Tibial nerve (tissue), 3 donors: ENCODE measurements around the gene CNDP1.

ENCODE experiments used
- POLR2A ChIP-seq, 2 donors: fragments of 450-650 bp; IDR thresholded peaks; one replicate each; pipeline ENCODE4 v1.6.1; 2017; ENCODE audit warnings: antibody characterized with exemption in 2 of 2, mild to moderate bottlenecking in 2 of 2, moderate library complexity in 2 of 2
- TF ChIP-seq, protein P1 (sequence below), 5 experiments: fragments of 200-600 bp in 3 of 5; fragments of 450-650 bp in 2 of 5; sonication (generic) in 3 of 5; IDR thresholded peaks; one replicate each; pipeline ENCODE4 v1.5.1; 2016 to 2019; ENCODE audit warnings: antibody characterized with exemption in 5 of 5, mild to moderate bottlenecking in 3 of 5, moderate library complexity in 2 of 5

DNA sequence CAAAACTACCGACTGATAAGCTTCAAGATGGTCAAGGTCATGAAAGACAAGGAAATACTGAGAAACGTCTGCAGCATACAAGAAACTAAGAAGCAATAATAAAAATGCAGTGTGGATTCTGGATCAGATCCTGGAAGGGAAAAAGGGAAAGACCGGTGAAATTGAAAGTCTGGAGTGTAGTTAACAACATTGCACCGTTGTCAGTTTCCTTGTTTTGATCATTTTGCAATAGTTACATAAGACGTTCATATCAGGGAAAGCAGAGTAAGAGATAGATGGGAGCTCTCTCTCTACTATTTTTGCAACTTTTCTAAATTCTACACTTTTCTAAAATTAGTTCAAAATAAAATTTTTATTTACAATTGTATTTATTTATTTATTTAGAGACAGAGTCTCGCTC, 48.3 kb downstream of the CNDP1 start:
- TF ChIP-seq, protein P1, sequence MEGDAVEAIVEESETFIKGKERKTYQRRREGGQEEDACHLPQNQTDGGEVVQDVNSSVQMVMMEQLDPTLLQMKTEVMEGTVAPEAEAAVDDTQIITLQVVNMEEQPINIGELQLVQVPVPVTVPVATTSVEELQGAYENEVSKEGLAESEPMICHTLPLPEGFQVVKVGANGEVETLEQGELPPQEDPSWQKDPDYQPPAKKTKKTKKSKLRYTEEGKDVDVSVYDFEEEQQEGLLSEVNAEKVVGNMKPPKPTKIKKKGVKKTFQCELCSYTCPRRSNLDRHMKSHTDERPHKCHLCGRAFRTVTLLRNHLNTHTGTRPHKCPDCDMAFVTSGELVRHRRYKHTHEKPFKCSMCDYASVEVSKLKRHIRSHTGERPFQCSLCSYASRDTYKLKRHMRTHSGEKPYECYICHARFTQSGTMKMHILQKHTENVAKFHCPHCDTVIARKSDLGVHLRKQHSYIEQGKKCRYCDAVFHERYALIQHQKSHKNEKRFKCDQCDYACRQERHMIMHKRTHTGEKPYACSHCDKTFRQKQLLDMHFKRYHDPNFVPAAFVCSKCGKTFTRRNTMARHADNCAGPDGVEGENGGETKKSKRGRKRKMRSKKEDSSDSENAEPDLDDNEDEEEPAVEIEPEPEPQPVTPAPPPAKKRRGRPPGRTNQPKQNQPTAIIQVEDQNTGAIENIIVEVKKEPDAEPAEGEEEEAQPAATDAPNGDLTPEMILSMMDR (IDR thresholded peaks at IDR 0.05), result no peak
- TF ChIP-seq POLR2A (IDR thresholded peaks at IDR 0.05), result no peak
